HG02885 (cell line): ENCODE data around the gene MYOD1.

Experiments used
- ATAC-seq: cut with Tn5 transposase; IDR thresholded peaks from one replicate; pipeline ENCODE4 v1.9.1; 2021; ENCODE audit warnings: mild to moderate bottlenecking; ENCODE audit not compliant: unreplicated experiment, poor library complexity

MYOD1 gene

DNA sequence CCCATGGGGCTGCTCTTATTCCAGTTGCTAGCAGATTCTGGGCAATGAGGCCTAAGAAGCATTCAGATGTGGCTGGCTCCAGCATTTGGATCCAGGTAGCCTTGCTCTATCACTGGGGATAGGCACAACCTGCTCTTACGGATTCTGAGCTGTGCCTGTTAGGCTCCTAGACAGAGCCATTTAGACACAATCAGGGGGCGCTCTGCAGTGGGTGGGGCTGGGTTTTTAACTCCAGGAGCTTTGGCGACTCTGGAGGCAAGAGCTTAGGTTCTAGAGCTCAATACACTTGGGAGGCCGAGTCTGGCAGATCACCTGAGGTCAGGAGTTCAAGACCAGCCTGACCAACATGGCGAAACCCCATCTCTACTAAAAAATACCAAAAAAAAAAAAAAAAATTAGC, 47.2 kb downstream of the MYOD1 start:
- ATAC-seq, result no peak

GRCh38 chr11:17767301-17767885, 48.0 kb downstream of the MYOD1 start:
- no peak for ATAC-seq

DNA sequence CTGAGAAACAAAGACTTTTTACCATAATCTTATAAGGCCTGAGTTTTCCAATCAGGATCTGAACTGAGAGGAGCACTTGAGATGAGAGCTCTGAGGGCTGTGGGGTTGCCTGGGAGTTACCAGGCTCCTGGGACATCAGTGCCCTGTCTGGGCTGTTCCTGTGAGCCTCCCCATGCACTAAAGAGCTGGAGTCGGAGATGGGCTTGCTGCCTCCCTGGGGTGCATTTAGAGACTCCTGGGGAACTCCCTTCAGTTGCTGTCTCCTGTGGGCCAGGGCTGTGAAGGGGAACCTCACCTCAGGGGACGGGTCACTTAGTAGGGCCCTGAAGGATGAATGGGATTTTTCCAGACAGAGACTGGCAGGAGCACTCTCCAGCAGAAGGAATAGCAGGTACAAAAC, 48.5 kb downstream of the MYOD1 start:
- no peak for ATAC-seq

- ATAC-seq, result no peak
These were observed 49.2 kb downstream of the MYOD1 start for GRCh38 chr11:17768547-17768946.

GRCh38 chr11:17769218-17769617, 49.8 kb downstream of the MYOD1 start:
- ATAC-seq, result no peak

GRCh38 chr11:17770048-17770652, 50.8 kb downstream of the MYOD1 start:
- no peak for ATAC-seq

- no peak for ATAC-seq
These were observed 51.5 kb downstream of the MYOD1 start for GRCh38 chr11:17770917-17771316.

- ATAC-seq, result no peak
These were observed 52.0 kb downstream of the MYOD1 start for GRCh38 chr11:17771415-17771814.
